B cell (primary cell): ENCODE measurements around the gene FCSK. TPM values are rescaled to one million over a fixed set of nuclear protein-coding genes. Genes with fewer than 3 reads are reported as not detected.

Experiments used
- ATAC-seq: fragments of 200-7000 bp; cut with Tn5 transposase; one replicate; pipeline ENCODE4 v1.10.0; 2021; ENCODE audit warnings: low read depth, mild to moderate bottlenecking, moderate number of reproducible peaks, moderate library complexity
- CTCF ChIA-PET: fragments of 350-600 bp; sonication (Branson Sonifier 250); formaldehyde crosslinking; loops from one replicate; lab custom pipeline; 2021; ENCODE audit warnings: antibody characterized with exemption, inconsistent platforms; lab: Charles Lee
- POLR2A ChIA-PET: fragments of 350-600 bp; sonication (Branson Sonifier 250); formaldehyde crosslinking; loops from one replicate; lab custom pipeline; 2021; ENCODE audit warnings: antibody characterized with exemption; lab: Charles Lee
- DNase-seq: peaks from one replicate; pipeline ENCODE4 v3.0.0; 2013
- H2AFZ ChIP-seq: 2 replicates; pipeline ENCODE4 v1.6.1; 2012; ENCODE audit warnings: mild to moderate bottlenecking, low read depth, low read length; ENCODE audit not compliant: insufficient read depth, poor library complexity, severe bottlenecking
- H3K27ac ChIP-seq, 2 donors: 1 replicate in 1 of 2; 2 replicates in 1 of 2; pipeline ENCODE4 v1.5.1; 2012 to 2013; ENCODE audit warnings: low read length in 2 of 2, mild to moderate bottlenecking in 2 of 2, moderate library complexity in 1 of 2
- H3K27me3 ChIP-seq, 4 experiments: fragments of 200-600 bp in 1 of 4; sonication (generic) in 1 of 4; replicated peaks in 1 of 4; 1 replicate in 2 of 4; 2 replicates in 2 of 4; pipeline versions ENCODE4 v1.6.1 to v1.7.0; 2013 to 2016; ENCODE audit warnings: low read length in 3 of 4, mild to moderate bottlenecking in 2 of 4, mixed read lengths in 1 of 4, moderate library complexity in 1 of 4; ENCODE audit not compliant: insufficient read depth in 4 of 4, control insufficient read depth in 3 of 4; ENCODE audit errors: control extremely low read depth in 1 of 4
- H3K36me3 ChIP-seq, 2 experiments: replicated peaks in 1 of 2; 1 replicate in 1 of 2; 2 replicates in 1 of 2; pipeline versions ENCODE4 v1.6.1 to v1.7.1; 2013; ENCODE audit warnings: low read length in 1 of 2; ENCODE audit not compliant: insufficient read depth in 2 of 2, control insufficient read depth in 1 of 2; ENCODE audit errors: control extremely low read depth in 1 of 2, extremely low read depth in 1 of 2
- H3K4me1 ChIP-seq, 2 donors: fragments of 200-600 bp in 1 of 2; sonication (generic) in 1 of 2; 1 replicate in 1 of 2; 2 replicates in 1 of 2; pipeline versions ENCODE4 v1.5.1 to v1.6.1; 2013 to 2017; ENCODE audit warnings: low read length in 2 of 2; ENCODE audit not compliant: control insufficient read depth in 2 of 2, insufficient read depth in 2 of 2
- H3K4me2 ChIP-seq: replicated peaks from 2 replicates; pipeline ENCODE3; 2012; ENCODE audit warnings: mild to moderate bottlenecking, low read depth, low read length; ENCODE audit not compliant: poor library complexity, severe bottlenecking
- H3K4me3 ChIP-seq, 5 experiments: fragments of 200-600 bp in 1 of 5; sonication (generic) in 1 of 5; 1 replicate in 3 of 5; 2 replicates in 2 of 5; pipeline versions ENCODE4 v1.5.1 to v1.7.0; 2011 to 2016; ENCODE audit warnings: low read length in 4 of 5, mild to moderate bottlenecking in 4 of 5, low read depth in 2 of 5, control low read depth in 1 of 5, moderate library complexity in 1 of 5; ENCODE audit not compliant: insufficient read depth in 1 of 5; ENCODE audit errors: control extremely low read depth in 1 of 5, extremely low read depth in 1 of 5
- H3K79me2 ChIP-seq: fragments of 200-600 bp; sonication (generic); one replicate; pipeline ENCODE4 v1.6.0; 2016; ENCODE audit warnings: low read length; ENCODE audit not compliant: control insufficient read depth, insufficient read depth
- H3K9ac ChIP-seq: fragments of 200-600 bp; sonication (generic); 2 replicates; pipeline ENCODE4 v1.6.1; 2017; ENCODE audit warnings: mild to moderate bottlenecking, low read length, moderate library complexity
- H3K9me3 ChIP-seq, 3 donors: one replicate each; pipeline versions ENCODE4 v1.6.1 to v1.7.1; 2013; ENCODE audit warnings: low read length in 2 of 3; ENCODE audit not compliant: control insufficient read depth in 2 of 3, insufficient read depth in 1 of 3; ENCODE audit errors: control extremely low read depth in 1 of 3
- H4K20me1 ChIP-seq: 2 replicates; pipeline ENCODE4 v1.6.0; 2012; ENCODE audit warnings: mild to moderate bottlenecking, low read length; ENCODE audit not compliant: insufficient read depth, control insufficient read depth, poor library complexity, severe bottlenecking
- H3K27ac Mint-ChIP-seq: one replicate; pipeline ENCODE4 v1.8.0; 2021; ENCODE audit warnings: mixed read lengths
- H3K27me3 Mint-ChIP-seq: one replicate; pipeline ENCODE4 v1.8.0; 2021; ENCODE audit warnings: mixed read lengths
- H3K4me1 Mint-ChIP-seq: one replicate; pipeline ENCODE4 v1.8.0; 2021; ENCODE audit warnings: mixed read lengths
- H3K4me3 Mint-ChIP-seq: one replicate; pipeline ENCODE4 v1.8.0; 2021; ENCODE audit warnings: mixed read lengths
- H3K9me3 Mint-ChIP-seq: one replicate; pipeline ENCODE4 v1.8.0; 2022; ENCODE audit warnings: mixed read lengths; ENCODE audit not compliant: insufficient read depth
- CTCF ChIP-seq: fragments of 200-600 bp; IDR thresholded peaks from one replicate; pipeline ENCODE4 v1.8.0; 2022; ENCODE audit warnings: antibody characterized with exemption, mild to moderate bottlenecking
- EZH2 ChIP-seq: IDR thresholded peaks from 2 replicates; pipeline ENCODE4 v1.6.1; 2012; ENCODE audit warnings: borderline replicate concordance, low read depth, mild to moderate bottlenecking, moderate library complexity, low read length; ENCODE audit not compliant: insufficient read depth, poor library complexity, severe bottlenecking
- WGBS: methylation state at CpG from one replicate; pipeline ENCODE4 v1.1.5; 2013; ENCODE audit warnings: missing lambda C conversion rate; ENCODE audit not compliant: insufficient coverage; 5-methylcytosine and 5-hydroxymethylcytosine counted together
- intact Hi-C: fragments of 100-400 bp; cut with micrococcal nuclease; formaldehyde crosslinking; loops from one replicate; pipeline ENCODE4 v1.10.0; 2022
- polyA plus RNA-seq: library from polyadenylated mRNA; depleted of rRNA; stranded (reverse); fragments of >200 nt; gene quantifications from 2 replicates; pipeline ENCODE4 v1.2.3, GENCODE V29; 2012
- total RNA-seq, 2 donors: library from RNA; stranded (reverse); fragments of 120-200 nt in 1 of 2; gene quantifications; 1 replicate in 1 of 2; 2 replicates in 1 of 2; pipeline versions ENCODE4 v1.2.3 to v1.2.4, GENCODE V29; 2013 to 2022

Gene FCSK
- total and polyA plus RNA-seq, 2 donors (not counting 1 experiment from before 2014, with no cell fraction given), result 19.4 to 24.8 TPM

DNA sequence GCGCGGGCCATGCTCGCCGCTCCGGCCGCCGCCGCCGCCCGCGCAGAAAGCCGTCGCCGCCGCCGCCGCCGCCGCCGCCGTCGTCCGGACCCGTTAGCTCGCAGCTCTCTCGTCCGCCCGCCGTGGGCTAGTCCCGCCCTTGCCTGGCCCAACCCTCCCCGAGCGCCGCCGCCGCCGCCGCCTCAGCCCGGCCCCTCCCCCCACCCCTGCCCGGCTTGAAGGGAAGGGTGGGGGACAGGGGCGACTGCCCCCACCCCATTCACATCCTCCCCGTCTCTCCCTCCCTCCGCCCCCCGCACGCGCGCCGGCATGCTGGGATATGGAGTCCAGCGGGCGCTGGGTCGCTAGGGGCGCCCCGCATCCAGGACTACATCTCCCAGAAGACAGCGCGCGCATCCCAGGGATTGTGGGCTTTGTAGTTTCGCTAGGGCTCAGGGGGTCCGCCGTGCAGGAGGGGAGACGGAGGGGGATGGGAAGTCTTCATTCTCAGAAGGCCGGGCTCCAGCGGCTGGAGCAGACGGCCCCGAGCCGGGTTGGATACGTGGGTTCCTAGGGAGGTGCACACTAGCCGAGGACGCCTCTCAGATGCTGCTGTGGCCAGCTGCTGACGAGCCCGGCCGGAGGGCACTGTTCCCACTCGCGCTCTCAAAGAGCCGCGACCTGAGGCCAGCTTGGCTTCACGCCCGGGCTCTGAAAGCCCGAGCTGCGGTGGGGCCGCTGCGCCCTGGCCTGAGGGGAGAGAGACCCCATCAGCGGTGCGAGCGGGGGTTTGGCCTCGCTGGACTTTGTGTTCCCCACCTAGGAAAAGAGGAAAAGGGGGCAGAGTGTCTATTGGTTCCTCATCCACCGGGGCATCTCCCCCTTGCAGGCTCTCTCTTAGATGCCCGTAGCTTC lies 15.2 kb upstream of the FCSK start, which contains the start of gene ST3GAL2:
Gene ST3GAL2, minus strand, starts transcription at position 132 of the 894 bp plus-strand sequence. CDS start 40,570 bp downstream, outside the sequence.
- ATAC-seq (peak; percentile 97), DNase-seq (peak; percentile 93)
- Histone ChIP-seq H3K4me2 (peak within 1 kb of the TSS; percentile 100), H3K9me3 (no peaks in the 10 kb centered on the region), H3K27ac (peak within 1 kb of the TSS; percentile 47 to 51), H2AFZ (peak within 1 kb of the TSS; percentile 91), H3K36me3 (no peaks in the 10 kb centered on the region), H3K4me1 (peaks cover 34 to 40% of the 10 kb centered on the region in 2 donors), H4K20me1 (peaks cover 19% of the 10 kb centered on the region), H3K79me2 (peaks cover 36% of the 10 kb centered on the region), H3K4me3 (peak within 1 kb of the TSS; percentile 67 to 82 (median 73)), H3K9ac (peak within 1 kb of the TSS; percentile 77), H3K27me3 (no peaks in the 10 kb centered on the region)
- Mint-ChIP-seq H3K4me1 (peaks cover 39% of the 10 kb centered on the region), H3K9me3 (no peaks in the 10 kb centered on the region), H3K4me3 (peak within 1 kb of the TSS; percentile 91), H3K27me3 (no peaks in the 10 kb centered on the region), H3K27ac (peak within 1 kb of the TSS; percentile 90)
- POLR2A ChIA-PET, result interaction anchor here (0.6 to 3.3 kb wide), 8 partner anchors 9 to 150 kb away, joined by 3 to 23 read pairs (median 6); partner anchors contain the start of genes AARS1 and FCSK
- TF ChIP-seq EZH2, result no peak
- CTCF ChIA-PET, result interaction anchor here (1.0 to 3.6 kb wide), 5 partner anchors 30 to 69 kb away, joined by 3 to 13 read pairs (median 3); no protein-coding TSS in a partner anchor
- under 1% methylated on average over 62 of the region's 86 CpGs for WGBS
- intact Hi-C loops, result loop anchor here (1.0 to 2.0 kb wide), 6 partner anchors 9 to 84 kb away; partner anchors contain the start of genes COG4, FCSK and SF3B3

DNA sequence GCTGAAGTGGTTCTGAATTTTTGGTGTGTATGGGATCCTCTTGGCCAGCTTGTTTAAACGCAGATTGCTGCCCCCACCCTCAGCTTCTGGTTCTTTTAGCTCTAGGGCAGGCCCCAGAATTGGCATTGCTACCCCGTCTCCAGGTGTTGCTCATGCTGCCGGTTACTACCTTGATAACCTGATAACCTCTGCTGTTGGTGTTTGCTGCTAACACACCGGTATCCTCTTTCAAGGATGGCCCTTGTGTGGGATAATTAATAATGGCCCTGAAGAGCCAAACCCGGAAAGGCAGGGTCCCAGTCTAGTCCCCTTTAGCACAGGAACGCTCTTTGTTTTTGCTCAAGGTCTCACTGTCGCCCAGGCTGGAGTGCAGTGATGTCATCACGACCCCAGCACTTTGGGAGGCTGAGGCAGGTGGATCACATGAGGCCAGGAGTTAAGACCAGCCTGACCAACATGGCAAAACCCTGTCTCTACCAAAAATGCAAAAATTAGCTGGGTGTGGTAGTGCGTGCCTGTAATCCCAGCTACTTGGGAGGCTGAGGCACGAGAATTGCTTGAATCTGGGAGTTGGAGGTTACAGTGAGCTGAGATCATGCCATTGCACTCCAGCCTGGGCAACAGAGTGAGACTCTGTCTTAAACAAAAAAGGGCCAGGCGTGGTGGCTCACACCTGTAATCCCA lies 14.2 kb upstream of the FCSK start:
- H4K20me1 ChIP-seq, result peaks cover 19% of the 10 kb centered on the region
- peak overlapping the region; percentile 91 for H2AFZ ChIP-seq
- peaks cover 28% of the 10 kb centered on the region for H3K79me2 ChIP-seq
- POLR2A ChIA-PET, result interaction anchor here (3.2 to 3.3 kb wide), 2 partner anchors 14 to 60 kb away, joined by 19 to 23 read pairs; partner anchors contain the start of gene FCSK
- intact Hi-C loops, result no loop called here
- H3K9me3 Mint-ChIP-seq, result no peaks in the 10 kb centered on the region
- WGBS, result 95% methylated on average over 9 of the region's 11 CpGs
- no peak overlapping the region for H3K27ac ChIP-seq
- H3K4me3 ChIP-seq, result no peak overlapping the region
- peaks cover 25 to 31% of the 10 kb centered on the region in 2 donors for H3K4me1 ChIP-seq
- no peaks in the 10 kb centered on the region for H3K36me3 ChIP-seq
- TF ChIP-seq EZH2 (no peak), CTCF (no peak)
- no peaks in the 10 kb centered on the region for H3K9me3 ChIP-seq
- H3K27ac Mint-ChIP-seq, result peak overlapping the region; percentile 78
- H3K4me2 ChIP-seq, result peak overlapping the region; percentile 100
- H3K27me3 ChIP-seq, result no peaks in the 10 kb centered on the region
- ATAC-seq (no peak), DNase-seq (no peak)
- peaks cover 29% of the 10 kb centered on the region for H3K4me1 Mint-ChIP-seq
- CTCF ChIA-PET, result interaction anchor here (0.7 to 3.6 kb wide), 6 partner anchors 12 to 70 kb away, joined by 3 to 13 read pairs (median 4); no protein-coding TSS in a partner anchor
- no peaks in the 10 kb centered on the region for H3K27me3 Mint-ChIP-seq
- H3K9ac ChIP-seq, result no peak overlapping the region
- peak overlapping the region; percentile 88 for H3K4me3 Mint-ChIP-seq
